HG02623 (cell line): Measurements from ENCODE around the gene PPM1D.
A peak's percentile ranks its signal among the peaks of the same experiment; 100 is the strongest.

ENCODE experiments used
- ATAC-seq: cut with Tn5 transposase; IDR thresholded peaks from one replicate; pipeline ENCODE4 v1.9.1; 2021; ENCODE audit warnings: moderate library complexity; ENCODE audit not compliant: unreplicated experiment

PPM1D gene

GRCh38 chr17:60618080-60618479 is 18.1 kb downstream of the PPM1D start:
- no peak for ATAC-seq

- ATAC-seq, result no peak
Measured at GRCh38 chr17:60618854-60619526, 19.0 kb downstream of the PPM1D start.

- ATAC-seq, result no peak
Measured at GRCh38 chr17:60622961-60623360, 23.0 kb downstream of the PPM1D start.

DNA sequence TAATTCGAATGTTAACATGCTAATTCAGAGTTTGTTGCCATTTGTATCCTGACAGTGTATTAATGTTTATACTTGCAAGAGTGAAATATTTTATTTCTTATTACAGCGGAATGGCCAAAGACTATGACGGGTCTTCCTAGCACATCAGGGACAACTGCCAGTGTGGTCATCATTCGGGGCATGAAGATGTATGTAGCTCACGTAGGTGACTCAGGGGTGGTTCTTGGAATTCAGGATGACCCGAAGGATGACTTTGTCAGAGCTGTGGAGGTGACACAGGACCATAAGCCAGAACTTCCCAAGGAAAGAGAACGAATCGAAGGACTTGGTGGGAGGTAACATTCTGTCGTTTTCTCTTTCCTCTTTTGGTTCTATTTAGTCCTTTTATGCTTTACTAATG is 23.4 kb downstream of the PPM1D start:
- ATAC-seq, result no peak

- ATAC-seq, result no peak
Measured at GRCh38 chr17:60627124-60627523, 27.1 kb downstream of the PPM1D start.

DNA sequence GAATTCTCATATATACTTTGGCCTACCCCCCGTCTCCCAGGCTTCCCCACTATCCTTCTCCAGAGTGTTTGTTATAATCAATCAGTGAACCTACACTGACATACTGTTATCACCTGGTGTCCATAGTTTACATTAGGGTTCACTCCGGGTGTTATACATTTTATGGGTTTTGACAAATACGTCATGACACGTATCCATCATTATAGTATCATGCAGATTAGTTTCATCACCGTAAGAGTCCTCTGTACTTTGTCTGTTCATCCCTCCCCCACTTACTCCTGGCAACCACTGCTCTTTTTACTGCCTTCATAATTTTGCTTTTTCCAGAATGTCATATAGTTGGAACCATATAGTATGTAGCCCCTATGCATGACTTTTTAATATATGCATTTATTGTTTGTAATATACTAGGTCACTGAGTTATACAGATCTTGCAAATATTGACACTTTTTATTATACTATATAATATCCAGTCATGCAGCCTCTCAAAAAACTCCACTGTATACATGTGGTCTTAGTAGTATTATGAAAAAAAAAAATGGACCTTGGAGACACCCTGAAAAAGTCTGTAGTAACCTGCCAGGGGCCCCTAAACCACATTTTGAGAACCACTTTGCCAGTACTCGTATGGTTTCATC is 28.4 kb downstream of the PPM1D start:
- no peak for ATAC-seq

- no peak for ATAC-seq
Measured at GRCh38 chr17:60629120-60629519, 29.1 kb downstream of the PPM1D start.

DNA sequence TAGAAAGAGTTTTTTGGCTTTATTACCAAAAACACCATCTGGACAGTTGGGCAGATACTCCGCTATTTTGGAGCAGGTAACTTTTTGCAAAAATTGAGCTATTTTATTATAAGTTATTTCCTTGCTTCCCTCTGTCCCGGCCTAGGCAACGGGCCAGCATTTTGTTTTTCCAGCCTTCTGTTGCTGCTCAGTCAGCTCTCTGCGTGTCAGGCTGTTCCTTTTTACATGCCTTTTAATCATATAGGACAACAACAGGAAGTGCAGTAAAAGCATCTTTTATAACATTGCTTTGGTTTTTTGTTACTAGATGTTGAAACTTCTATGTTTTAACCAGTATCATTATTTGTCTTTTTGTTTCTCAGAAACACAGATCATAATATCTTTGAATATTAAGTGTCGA is 30.4 kb downstream of the PPM1D start:
- ATAC-seq, result no peak

DNA sequence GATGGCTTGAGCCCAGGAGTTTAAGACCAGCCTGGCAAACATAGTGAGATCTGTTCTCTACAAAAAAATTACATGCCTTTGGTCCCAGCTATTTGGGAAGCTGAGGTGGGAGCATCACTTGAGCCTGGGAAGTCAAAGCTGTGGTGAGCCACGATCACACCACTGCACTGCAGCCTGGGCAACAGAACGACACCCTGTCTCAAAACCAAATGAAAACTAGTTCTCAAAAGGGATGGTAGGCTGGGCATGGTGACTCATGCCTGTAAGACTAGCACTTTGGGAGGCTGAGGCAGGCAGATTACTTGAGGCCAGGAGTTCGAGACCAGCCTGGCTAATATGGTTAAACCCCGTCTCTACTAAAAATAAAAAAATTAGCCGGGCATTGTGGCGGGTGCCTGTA is 31.1 kb downstream of the PPM1D start:
- ATAC-seq, result no peak

DNA sequence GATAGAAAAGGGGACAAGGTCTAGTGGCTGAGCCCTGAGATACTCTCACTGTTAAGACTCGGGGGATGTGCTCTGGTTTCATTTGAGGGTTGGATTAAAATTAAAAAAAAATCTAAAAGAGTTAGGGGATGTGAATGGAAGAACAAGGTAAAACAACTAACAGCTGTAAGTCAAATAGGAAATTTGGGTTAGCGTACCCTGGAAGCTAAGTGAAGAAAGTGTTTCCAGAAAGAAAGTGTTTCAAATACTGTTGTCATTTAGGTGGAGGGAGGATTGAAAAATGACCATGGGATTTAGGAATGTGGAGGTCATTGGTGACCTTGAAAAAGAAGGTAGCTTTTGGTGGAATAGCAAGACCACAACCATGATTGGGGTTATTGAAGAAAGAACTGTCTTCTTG is 37.7 kb downstream of the PPM1D start:
- no peak for ATAC-seq

DNA sequence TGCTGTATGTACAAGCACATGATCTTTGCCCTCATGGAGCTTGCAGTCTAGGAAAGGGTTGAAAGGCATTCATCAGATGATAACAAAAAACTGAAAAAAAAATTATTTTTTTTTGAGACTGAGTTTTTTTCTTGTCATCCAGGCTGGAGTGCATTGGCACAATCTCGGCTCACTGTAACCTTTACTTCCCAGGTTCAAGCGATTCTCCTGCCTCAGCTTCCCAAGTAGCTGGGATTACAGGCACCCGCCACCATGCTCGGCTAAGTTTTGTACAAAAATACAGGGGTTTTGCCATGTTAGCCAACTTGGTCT is 39.0 kb downstream of the PPM1D start:
- ATAC-seq, result no peak

- no peak for ATAC-seq
Measured at GRCh38 chr17:60640503-60640902, 40.5 kb downstream of the PPM1D start.

- no peak for ATAC-seq
Measured at GRCh38 chr17:60641126-60641525, 41.1 kb downstream of the PPM1D start.

DNA sequence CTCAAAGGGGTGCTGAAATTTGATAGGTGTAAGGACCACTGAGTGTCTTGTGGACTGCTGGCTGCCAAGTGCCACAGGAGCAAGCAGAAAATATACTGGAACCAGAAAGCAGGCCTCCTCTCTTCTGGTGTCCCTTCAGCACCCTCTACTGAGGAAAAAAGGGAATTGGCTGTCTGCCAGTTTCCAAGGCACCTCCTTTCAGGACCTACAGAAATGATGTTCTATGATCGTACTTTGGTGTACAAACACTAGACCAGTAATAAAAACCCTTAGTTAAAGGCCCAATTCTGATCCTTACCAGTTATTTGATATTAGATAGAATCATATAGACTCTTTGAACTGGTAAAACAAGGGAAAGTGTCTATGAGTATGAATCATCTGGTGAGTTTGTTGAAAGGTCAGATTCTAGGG is 41.8 kb downstream of the PPM1D start:
- peak; percentile 60 for ATAC-seq

DNA sequence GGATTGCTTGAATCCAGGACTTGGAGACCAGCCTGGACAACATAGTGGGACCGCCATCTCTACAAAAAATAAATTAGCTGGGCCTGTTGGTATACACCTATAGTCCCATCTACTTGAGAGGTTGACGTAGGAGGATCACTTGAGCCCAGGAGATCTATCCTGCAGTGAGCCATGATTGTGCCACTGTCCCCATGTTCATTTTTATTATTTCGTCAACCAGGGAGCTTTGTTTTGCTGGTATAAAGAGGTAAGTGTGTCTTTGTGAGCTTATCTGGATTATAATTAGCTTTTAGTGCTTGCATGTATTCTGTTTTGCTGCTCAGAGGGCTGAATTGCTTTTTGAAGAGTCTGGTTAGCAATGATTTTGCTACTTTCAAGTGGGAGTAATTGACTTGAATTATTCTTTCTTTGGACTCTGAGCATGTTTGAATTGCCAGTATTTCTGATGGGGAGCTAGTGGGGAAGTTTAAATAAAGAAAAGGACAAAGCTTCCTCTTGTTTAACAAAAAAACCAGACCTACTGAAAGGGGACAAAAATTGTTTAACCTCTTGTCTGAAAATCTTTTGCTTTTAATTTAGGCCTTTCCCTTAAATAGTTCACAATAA is 46.0 kb downstream of the PPM1D start:
- no peak for ATAC-seq

DNA sequence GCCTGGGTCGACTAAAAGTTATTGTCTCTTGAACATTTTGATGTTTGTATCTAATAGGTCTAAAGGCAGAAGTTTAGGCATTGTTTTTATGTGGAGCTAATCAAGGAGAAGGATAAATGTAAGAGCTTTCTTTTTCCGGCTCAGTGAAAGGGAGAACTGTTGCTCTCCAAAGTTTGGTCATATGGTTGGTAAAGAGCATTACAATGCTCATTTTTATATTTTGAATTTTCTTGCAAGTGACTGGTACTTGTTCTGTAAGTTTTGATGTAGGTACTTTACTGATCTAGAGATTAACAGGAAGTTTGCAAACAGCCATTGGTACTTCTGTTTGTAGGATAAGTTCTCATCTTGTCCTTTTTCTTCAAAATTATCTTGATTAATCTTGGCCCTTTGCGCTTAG is 46.7 kb downstream of the PPM1D start:
- ATAC-seq, result no peak

DNA sequence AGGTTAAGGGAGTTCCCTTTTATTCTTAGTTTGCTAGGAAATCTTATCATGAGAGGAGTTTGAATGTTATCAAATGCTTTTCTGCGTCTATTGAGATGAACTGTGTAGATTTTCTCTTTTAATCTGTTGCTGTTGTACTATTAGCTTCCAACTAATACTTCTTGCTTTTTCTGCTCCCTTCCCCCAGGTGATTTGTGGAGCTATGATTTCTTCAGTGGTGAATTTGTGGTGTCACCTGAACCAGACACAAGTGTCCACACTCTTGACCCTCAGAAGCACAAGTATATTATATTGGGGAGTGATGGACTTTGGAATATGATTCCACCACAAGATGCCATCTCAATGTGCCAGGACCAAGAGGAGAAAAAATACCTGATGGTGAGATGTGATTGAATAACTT is 47.7 kb downstream of the PPM1D start:
- ATAC-seq, result no peak

- peak; percentile 93 for ATAC-seq
Measured at GRCh38 chr17:60652454-60653247, 52.7 kb downstream of the PPM1D start.

- ATAC-seq, result no peak
Measured at GRCh38 chr17:60653569-60653968, 53.6 kb downstream of the PPM1D start.

DNA sequence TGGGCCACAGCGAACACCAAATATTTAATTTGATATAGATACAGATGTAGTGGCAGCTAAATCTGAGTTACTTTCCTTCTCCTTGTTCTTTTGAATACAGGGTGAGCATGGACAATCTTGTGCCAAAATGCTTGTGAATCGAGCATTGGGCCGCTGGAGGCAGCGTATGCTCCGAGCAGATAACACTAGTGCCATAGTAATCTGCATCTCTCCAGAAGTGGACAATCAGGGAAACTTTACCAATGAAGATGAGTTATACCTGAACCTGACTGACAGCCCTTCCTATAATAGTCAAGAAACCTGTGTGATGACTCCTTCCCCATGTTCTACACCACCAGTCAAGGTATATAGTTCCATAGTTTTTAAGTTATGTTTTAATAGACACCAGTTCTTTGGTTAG is 56.5 kb downstream of the PPM1D start:
- ATAC-seq, result no peak

GRCh38 chr17:60659156-60659555 is 59.2 kb downstream of the PPM1D start:
- no peak for ATAC-seq

- no peak for ATAC-seq
Measured at GRCh38 chr17:60661489-60661888, 61.5 kb downstream of the PPM1D start.
